Measurements from ENCODE around the gene ACER3.
"Not testable (repeated sequence)": the region's sequence is repeated elsewhere in the genome, so short reads cannot be mapped to it uniquely, and the experiment has no call there.

ACER3 gene

DNA sequence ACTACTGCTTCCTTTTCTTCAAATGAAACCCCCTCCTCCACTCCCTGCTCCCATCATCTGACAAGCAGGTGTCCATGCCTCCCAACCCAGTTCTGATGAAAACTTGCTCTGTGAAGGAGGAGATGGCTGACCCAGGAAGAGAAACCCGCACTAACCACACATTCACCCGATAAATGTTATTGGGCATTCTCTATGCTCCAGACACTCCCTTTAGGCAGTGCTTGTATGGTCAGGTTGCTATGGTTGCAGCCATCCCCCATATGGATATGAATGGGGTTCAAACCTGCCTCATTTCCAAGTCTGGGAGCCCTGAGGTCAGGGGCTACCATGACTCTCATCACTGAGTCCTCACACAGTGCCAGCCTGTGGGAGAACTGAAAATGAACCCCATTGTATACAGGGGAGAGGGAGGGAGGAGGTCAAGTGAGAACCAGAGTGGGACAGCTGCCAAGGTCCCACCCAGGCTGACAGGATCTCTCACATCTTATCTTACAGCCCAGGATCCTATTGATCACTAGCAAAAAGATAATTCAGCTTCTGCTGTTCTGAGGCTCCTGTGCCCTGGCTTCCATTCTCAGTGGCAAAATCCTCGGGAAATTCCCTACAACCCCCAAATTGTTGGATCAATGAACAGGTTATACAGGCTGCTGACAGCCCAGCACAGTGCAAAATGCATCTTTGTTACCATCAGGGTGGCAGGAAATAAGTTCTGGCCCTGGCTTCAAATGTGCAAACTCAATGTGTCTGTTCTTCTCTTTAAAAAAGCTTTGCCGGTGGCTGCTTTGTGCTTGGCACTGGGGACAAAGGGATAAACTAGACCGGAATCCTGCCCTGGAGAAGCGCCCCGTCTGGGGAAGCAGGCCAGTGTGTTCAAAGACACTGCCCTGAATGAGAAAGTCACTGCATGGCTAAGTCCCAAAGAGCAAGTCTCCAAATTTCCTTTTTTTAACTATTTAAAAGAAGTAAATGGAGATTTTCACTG, 22.7 kb upstream of the ACER3 start:
- DNase-seq = no peak

DNA sequence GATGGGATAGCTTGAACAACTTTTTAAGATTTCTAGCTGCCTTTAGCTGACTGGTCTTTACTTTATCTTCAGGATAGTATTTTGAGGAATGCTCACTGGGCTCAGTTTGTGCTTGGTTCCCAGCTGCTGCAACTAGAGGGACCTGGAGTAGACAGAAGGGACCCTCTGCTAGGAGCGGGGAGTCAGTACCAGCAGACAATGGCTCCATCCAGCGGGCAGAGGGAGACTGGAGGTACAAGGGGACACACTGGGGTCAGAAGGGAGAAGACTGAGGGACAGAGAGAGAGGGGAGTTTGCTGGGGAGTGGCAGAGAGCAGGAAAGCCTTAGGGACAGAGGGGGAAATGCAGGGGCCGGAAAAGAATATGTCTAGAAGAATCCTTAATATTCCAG, 22.0 kb upstream of the ACER3 start:
- no peak for DNase-seq

DNA sequence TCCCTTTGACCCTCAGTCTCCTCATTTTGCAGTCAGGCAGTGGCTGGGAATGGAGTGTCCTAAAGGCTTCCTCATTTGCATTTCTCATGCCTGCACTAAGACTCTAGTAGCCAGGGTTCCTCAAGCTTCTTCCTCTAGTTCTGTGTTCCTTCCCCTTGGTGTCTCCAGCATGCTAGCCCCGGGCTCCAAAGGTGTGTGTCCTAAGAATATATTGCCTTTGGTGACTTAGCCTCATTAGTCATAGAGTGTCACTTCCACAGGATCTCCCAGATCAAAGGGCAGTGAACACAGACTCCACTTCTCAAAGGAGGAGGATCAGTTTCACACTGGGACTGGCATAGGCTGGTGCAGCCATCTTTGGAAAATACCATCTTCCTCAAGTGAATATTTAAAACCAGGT, 21.4 kb upstream of the ACER3 start:
- DNase-seq = no peak

DNA sequence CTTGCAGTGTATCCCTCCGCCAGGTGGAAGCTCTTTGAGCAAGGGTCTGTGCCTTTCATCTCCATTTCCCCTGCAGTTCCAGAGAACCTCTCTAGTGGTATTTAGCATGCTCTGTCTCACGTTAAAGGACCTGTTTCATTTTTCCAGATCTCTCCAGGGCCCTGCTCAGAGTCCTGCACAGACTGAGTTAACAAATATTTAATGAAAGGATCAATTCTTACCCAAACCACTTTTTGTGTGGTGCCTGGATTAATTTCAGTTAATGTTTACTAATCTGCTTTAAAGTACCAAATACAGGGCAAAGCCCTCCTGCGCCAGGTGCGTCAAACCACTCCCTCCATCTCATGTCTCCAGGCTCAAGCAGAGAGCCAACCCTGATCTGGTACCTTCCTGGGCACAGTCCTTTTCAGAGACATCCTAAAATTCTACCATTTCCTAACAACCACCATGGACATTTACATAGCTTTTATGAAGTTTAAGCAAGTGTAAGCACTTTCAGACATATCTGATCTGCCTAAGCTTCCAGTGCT, 18.7 kb upstream of the ACER3 start:
- DNase-seq = no peak

DNA sequence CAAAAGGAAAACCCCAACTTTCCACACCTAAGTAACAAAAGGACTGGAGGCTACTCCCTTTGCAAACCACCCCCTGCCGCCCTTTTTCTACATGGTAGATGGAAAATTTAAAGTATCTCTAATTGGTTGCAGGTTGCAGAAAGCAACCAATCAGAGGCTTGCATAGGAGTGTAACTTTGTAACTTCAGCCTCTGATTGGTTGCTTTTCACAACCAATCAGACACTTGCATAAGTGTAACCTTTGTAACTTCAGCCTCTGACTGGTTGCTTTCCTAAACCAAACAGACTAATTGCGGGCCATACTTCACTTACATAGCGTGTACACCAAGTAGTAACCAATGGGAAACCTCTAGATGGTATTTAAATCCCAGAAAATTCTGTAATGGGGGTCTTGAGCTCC, 16.8 kb upstream of the ACER3 start:
- no peak for DNase-seq

GRCh38 chr11:76844511-76844910, 16.2 kb upstream of the ACER3 start:
- DNase-seq = no peak

DNA sequence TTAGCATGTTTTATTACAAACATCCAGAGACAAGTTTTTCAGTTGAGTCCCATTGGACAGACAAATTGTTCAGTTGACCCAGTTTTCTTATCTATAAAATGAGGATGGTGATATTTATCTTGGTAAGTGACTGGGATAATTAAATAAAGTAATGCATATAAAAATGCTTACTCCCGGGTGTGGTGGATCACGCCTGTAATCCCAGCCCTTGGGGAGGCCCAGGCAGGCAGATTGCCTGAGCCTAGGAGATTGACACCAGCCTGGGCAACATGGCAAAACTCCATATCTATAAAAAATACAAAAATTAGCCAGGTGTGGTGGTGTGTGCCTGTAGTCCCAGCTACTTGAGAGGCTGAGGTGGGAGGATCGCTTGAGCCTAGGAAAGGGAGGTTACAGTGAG, 15.6 kb upstream of the ACER3 start:
- DNase-seq = no peak

GRCh38 chr11:76846441-76846840, 14.3 kb upstream of the ACER3 start:
- no peak for DNase-seq

DNA sequence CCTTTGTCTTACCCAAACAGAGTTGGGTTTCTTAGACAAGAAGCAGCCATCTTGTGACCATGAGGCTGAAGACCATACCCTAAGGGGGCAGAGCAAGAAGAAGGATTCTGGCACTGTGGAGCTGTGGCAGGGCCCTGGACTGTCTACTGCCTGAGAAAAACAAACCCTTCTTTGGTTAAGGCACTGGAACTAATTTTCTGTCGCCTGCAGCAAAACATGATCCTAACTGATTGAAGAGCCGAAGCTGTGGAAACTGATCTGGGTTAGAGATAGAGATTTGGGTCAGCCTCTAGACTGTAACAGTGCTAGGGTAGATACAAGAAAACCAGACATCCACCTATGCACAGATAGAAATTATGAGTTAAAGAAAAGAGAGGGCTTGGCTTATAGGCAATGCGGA, 11.3 kb upstream of the ACER3 start:
- no peak for DNase-seq

DNA sequence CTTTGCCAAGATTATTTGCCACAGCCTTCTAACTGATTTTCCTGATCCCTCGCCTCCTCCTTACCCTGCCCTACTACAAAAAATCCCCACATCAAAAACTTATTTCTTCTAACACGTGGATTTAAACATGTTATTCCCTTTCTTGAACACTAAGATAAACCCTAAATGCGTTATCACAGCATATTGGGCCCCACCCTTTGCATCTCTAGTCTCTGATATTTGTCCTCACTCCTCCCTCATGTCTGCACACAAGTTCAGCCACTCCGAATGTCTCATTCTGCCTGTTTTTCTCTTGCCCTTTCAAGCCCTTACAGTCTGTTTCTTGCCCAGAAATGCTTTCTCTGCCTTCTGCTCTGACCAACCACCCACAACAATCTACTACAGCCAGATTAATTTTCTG, 10.6 kb upstream of the ACER3 start:
- no peak for DNase-seq

GRCh38 chr11:76850815-76851214, 9.9 kb upstream of the ACER3 start:
- no peak for DNase-seq

- DNase-seq = no peak
These were observed 6.0 kb upstream of the ACER3 start for GRCh38 chr11:76854709-76855108.

DNA sequence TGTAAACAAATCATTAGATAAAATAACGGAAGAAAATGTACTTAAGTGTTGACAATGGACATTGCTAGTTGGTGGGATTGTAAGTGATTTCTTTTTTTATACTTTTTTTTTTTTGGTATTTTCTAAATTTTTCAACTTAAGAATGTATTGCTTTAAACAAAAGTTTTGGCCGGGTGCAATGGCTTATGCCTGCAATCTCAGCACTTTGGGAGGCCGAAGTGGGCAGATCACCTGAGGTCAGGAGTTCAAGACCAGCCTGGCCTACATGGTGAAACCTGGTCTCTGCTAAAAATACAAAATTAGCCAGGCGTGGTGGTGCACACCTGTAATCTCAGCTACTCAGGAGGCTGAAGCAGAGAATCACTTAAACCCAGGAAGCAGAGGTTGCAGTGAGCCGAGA, 5.0 kb upstream of the ACER3 start:
- not testable (repeated sequence) for DNase-seq

GRCh38 chr11:76856106-76856505, 4.6 kb upstream of the ACER3 start:
- no peak for DNase-seq

DNA sequence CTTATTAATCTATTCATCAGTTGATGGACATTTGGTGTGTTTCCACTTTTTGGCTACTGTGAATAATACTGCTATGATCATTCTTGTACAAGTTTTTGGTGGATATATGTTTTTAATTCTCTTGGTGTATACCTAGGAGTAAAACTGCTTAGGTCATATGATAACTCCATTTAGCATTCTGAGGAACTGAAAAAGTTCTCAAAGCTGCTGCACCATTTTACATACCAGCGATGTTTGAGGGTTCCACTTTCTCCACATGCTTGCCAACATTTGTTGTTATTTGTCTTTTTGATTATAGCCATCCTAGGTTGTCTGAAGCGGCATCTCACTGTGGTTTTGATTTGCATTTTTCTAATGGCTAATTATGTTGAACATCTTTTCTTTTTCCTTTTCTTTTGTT, 4.1 kb upstream of the ACER3 start:
- no peak for DNase-seq

- no peak for DNase-seq
These were observed 2.8 kb upstream of the ACER3 start for GRCh38 chr11:76857781-76858410.

DNA sequence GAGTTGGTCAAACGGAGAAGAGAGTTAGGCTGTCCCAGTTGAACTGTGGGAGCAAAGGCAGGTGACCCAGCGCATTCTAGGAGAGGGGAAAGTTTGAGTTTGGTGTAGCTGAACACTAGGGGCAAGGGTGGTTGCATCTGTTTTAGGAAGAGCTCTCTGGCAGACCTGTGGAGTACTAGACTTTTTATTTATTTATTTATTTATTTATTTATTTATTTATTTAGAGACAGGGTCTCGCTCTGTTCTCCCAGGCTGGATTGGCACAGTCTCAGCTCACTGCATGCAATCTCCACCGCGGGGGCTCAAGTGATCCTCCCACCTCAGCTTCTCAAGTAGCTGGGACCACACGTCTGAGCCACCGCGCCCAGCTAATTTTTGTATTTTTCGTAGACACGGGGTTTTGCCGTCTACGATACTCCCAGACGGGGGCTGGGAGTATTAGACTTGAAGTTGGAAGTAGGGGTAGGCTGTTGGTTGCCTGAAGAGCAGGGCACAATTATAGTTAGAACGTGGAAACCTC, 950 bp upstream of the ACER3 start:
- no peak for DNase-seq

GRCh38 chr11:76861490-76861953, 804 bp downstream of the ACER3 start:
- DNase-seq = no peak

- DNase-seq = not testable (repeated sequence)
These were observed 2.1 kb downstream of the ACER3 start for GRCh38 chr11:76862794-76863193.

GRCh38 chr11:76863196-76863777, 2.6 kb downstream of the ACER3 start:
- DNase-seq = no peak

DNA sequence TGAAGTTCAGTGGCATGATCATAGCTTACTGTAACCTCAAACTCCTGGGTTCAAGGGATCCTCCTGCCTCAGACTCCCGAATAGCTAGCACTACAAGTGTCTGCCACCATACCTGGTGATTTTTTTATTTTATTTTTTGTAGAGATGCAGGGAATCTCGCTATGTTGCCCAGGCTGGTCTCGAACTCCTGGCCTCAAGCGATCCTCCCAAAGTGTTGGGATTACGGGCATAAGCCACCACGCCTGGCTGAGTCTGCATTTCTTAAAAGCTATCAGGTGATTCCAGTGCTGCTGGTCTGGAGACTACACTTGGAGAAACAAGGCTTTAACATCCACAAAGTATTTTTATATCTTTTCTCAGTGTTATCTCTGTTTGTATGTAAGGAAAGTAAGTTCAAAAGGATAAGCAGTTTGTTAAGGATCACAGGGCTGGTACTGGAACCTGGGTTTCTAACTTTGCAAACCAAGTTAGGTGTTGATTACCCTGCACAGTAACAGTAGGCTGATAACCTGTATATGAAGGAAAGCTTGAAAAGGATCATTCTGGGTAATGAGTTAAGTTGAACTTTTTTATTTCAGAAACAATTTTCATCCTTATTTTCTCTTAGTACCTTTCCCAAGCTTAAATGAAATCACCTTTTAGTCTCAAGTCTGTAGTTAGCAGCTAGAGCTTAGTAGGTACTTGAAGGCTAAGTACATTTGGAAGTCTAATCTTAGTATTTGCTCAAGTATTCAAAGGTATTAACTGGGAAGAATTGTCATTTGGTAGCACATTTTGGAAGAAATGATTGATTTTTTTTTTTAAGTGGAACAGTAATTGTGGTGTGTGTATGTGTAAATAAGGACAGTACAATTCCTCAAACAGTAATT, 12.5 kb downstream of the ACER3 start:
- DNase-seq = no peak

GRCh38 chr11:76878014-76878413, 17.3 kb downstream of the ACER3 start:
- no peak for DNase-seq

Data from NCI-H1436 (cell line).